Measurements from ENCODE around the gene MEFV. TPM values are rescaled to one million over a fixed set of nuclear protein-coding genes. Genes with fewer than 3 reads are reported as not detected.
A peak's percentile ranks its signal among the peaks of the same experiment; 100 is the strongest.

MEFV gene
- total and polyA plus RNA-seq, 2 of the 13 experiments (the other 11 are each of a cell fraction or from before 2014, with no cell fraction given): 0.22 TPM; not detected in 1

DNA sequence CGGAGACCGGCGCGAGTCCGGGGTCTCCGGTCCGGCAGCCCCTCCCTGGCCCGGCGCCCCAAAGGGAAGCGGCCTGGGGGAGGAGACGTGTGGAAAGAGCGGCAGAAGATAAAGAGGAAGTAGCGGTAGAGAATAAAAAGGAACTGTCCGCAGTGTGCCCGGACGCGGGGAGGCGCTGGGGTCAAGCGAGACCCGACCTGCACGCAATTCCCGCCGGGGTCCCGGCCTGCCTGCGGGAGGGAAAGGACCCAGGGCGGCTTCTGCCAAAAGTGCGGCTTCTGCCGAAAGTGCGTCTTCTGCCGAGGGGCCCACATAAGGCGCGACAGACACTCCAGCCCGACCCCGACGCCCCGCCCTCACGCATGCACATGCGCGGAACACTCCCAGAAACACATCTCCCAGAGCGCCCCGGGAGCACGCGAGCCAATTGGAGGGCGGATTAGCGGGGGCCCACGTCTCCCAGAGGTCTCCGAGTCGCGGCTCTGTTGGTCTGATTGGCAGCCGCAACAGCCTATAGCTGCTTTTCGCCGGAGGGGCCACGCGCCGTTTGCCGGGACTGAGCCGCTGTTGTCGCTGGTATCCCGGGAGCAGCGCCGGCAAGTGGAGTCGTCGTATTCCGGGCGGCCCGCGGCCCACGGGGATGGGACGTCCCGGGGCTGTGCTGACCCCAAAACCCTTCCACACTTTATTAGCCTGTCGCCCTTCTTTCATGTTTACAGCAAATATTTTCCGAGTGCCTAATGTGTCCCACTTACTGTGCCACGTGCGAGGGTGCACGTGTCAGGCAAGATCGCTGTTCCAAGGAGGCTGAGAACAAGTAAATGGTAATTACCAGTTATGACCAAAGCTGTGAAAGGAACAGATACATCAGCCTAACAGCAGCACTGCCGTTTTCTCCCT is 8.0 kb upstream of the MEFV start (continued):
- TF ChIP-seq ZBTB49 (CRISPR knock-in tag; IDR thresholded peaks at IDR 0.05; ENCODE audit: borderline replicate concordance) (no peak), AHR (CRISPR knock-in tag; IDR thresholded peaks at IDR 0.05) (no peak), ZNF790 (CRISPR knock-in tag; IDR thresholded peaks at IDR 0.05; ENCODE audit: borderline replicate concordance) (peak; percentile 82; the same call in 1 of the 2 replicates), SIN3A (IDR thresholded peaks at IDR 0.05; ENCODE audit: borderline replicate concordance, low read depth, low read length) (peak; percentile 91), ZNF407 (CRISPR knock-in tag; IDR thresholded peaks at IDR 0.05; ENCODE audit: not compliant biosample characterization) (no peak), CBFB (CRISPR knock-in tag; IDR thresholded peaks at IDR 0.05) (0 out of 2 replicates have a peak, but pooled peaks have one; percentile 38), ZNF792 (CRISPR knock-in tag; IDR thresholded peaks at IDR 0.05) (no peak), XRCC5 (optimal IDR thresholded peaks at IDR 0.05; ENCODE audit: low read length) (no peak), ZNF605 (CRISPR knock-in tag; IDR thresholded peaks at IDR 0.05) (peak; percentile 79), ZNF275 (CRISPR knock-in tag; IDR thresholded peaks at IDR 0.05; ENCODE audit: borderline replicate concordance) (no peak; the same call in 1 of the 2 replicates), ELF3 (CRISPR knock-in tag; IDR thresholded peaks at IDR 0.05) (peak; percentile 89), ZNF431 (CRISPR knock-in tag; IDR thresholded peaks at IDR 0.05; ENCODE audit: borderline replicate concordance, low read depth) (peak; percentile 73; the same call in 1 of the 2 replicates), SKI (IDR thresholded peaks at IDR 0.05; ENCODE audit: partially characterized antibody) (no peak), TMF1 (CRISPR knock-in tag; IDR thresholded peaks at IDR 0.05; ENCODE audit: low read depth) (no peak)
- TF ChIP-seq, protein P1, sequence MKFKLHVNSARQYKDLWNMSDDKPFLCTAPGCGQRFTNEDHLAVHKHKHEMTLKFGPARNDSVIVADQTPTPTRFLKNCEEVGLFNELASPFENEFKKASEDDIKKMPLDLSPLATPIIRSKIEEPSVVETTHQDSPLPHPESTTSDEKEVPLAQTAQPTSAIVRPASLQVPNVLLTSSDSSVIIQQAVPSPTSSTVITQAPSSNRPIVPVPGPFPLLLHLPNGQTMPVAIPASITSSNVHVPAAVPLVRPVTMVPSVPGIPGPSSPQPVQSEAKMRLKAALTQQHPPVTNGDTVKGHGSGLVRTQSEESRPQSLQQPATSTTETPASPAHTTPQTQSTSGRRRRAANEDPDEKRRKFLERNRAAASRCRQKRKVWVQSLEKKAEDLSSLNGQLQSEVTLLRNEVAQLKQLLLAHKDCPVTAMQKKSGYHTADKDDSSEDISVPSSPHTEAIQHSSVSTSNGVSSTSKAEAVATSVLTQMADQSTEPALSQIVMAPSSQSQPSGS (CRISPR knock-in tag; IDR thresholded peaks at IDR 0.05): peak; percentile 69
